ENCODE data around the gene RBM5.
A peak's percentile ranks its signal among the peaks of the same experiment; 100 is the strongest.

RBM5 gene

DNA sequence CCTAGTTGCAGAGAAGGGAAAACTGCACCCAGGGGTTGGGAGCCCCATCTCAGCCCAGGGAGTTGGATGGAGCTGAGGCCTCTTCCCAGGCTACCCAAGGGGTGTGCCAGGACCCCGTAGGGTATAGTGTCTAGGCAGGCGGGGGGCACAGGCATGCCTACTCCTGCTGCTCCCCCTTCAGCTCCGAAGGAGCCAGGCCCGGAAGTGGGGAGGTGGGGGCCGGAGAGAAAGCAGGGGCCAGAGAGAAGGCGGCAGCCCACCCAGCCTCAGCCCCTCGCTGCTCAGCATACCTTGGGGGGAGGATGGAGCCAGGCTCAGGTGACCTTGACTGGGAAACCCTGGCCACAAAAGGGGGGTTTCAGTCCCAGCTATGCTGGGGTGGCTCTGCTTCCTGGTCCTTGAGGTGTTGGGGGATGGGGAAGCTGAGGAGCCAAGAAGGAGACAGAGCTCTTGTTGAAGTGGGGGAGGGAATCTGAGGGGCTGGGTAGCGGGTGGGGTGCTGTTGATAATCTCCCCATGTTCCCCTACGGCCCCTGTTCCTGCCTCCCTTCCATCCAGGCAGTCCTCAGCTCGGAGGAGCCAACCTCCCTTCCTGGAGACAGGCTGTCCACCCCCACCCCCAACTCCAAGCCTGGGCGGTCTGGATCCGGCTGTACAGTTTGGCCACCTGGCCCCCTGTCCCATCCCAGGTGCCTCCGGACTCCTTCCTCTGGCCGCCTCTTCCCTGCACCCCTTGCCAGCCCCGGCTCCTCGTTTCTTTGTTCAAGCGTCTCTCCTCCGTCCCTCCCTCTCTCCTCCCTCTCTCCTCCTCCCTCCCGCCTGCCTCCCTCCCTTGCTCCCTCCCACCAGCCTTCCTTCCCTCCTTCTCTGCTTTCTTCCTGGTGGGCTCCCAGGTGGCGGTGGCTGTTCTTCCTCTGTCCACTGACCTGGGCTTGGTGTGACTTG, 68.1 kb downstream of the RBM5 start:
- H3K36me3 Mint-ChIP-seq (ENCODE audit: low read depth), result peaks cover 2% of the 10 kb centered on the region
- H3K4me1 Mint-ChIP-seq (ENCODE audit: low read depth), result peaks cover 8% of the 10 kb centered on the region

DNA sequence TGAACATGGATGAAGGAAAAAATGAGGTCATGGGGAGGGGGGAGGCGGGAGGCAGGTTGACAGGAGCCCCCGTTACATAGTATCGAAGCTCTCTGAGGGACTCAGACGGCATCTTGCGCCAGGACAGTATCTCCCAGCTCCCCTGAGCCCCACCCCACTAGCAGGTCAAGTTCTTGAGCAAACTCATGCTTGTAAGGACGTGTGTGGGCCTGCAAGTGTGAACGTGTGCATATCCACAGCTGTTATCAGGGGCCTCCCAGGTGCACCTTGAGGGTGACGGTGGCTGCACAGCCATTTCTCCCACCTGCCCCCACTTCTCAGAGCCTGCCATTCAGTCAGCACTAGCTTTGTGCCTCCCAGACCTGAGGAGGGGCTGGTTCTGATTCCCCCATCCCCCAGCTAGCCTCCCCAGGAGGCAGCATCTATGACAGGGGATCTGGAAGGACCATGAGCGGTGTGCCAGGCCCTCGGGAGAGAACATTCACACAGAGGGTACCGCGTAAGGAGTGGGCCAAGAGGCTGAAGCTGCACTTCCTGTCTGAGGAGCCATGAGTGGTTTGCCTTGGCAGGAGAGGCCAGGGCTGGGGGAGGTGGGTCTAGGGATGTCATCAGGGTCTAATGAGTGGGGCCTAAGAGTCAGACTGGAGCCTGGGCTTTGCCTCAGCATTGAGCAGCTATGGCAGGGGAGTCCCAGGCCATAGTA, 69.3 kb downstream of the RBM5 start:
- H3K27me3 Mint-ChIP-seq (ENCODE audit: low read depth), result peaks cover 41% of the 10 kb centered on the region
- H3K4me3 Mint-ChIP-seq, result no peak overlapping the region

More for the DNA sequence above, 68.1 kb downstream of the RBM5 start:
- H3K27ac Mint-ChIP-seq, result no peak overlapping the region
- H3K9me3 Mint-ChIP-seq, result no peaks in the 10 kb centered on the region
- H3K4me3 Mint-ChIP-seq, result peak overlapping the region; percentile 17
- peaks cover 47% of the 10 kb centered on the region for H3K27me3 Mint-ChIP-seq (ENCODE audit: low read depth)

DNA sequence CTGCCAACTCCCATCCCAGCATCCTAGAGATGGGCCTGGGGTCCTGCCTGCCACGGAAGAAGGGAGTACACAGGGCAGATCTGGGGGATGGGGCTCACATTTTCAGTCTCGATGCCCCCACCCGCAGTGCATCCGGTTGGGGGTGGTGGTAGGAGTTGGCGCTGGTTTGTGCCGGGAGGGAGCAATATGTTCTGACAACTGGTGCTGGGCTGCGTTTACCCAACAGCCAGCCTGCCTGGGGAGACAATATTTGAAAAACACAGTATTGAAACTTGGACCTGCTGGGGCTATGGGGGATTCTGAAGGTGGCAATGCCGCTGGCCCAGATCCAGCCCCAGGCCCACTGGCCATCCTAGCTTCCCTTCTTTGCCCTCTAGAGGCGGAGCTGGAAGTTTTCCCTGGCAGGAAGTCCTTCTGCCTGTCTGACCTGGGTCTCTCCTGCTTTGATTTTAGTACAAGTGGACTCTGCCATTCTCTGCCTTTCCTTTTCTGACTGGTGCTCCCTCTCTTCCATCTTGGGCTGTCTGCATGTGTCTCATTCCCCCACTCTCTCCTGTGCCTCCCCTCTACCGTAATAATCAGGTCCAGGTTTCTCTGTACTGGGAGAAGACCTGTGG, 69.9 kb downstream of the RBM5 start:
- no peak overlapping the region for H3K27ac Mint-ChIP-seq
- peaks cover 34% of the 10 kb centered on the region for H3K27me3 Mint-ChIP-seq (ENCODE audit: low read depth)
- no peak overlapping the region for H3K4me3 Mint-ChIP-seq
- peaks cover 2% of the 10 kb centered on the region for H3K36me3 Mint-ChIP-seq (ENCODE audit: low read depth)
- no peaks in the 10 kb centered on the region for H3K9me3 Mint-ChIP-seq
- H3K4me1 Mint-ChIP-seq (ENCODE audit: low read depth), result peaks cover 8% of the 10 kb centered on the region

More for the DNA sequence above, 69.3 kb downstream of the RBM5 start:
- Mint-ChIP-seq H3K9me3 (no peaks in the 10 kb centered on the region), H3K4me1 (ENCODE audit: low read depth) (peaks cover 8% of the 10 kb centered on the region), H3K27ac (no peak overlapping the region), H3K36me3 (ENCODE audit: low read depth) (peaks cover 2% of the 10 kb centered on the region)

DNA sequence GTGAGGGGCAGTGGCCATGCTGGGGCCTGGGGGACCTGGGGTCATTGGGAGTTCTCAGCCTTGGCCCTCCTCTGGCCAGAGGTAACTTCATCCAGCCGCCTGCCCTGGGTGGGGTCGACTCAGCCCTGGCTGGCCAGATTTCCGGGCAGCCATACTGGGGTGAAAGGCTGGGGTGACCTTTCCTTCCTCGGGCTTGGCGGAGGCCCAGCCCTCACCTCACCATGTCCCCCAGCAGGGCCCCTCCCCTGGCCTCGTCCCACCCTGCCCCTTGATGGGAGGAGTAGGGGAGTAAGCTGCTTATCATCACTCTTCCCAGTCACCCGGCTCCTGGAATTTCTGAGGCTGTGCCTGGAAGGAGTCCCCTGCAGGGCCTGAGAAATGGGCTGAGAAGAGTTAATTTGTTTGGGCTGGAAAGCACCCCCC, 71.9 kb downstream of the RBM5 start:
- H3K27ac Mint-ChIP-seq, result no peak overlapping the region
- peaks cover 31% of the 10 kb centered on the region for H3K27me3 Mint-ChIP-seq (ENCODE audit: low read depth)
- no peak overlapping the region for H3K4me3 Mint-ChIP-seq
- no peaks in the 10 kb centered on the region for H3K9me3 Mint-ChIP-seq
- H3K36me3 Mint-ChIP-seq (ENCODE audit: low read depth), result no peaks in the 10 kb centered on the region
- H3K4me1 Mint-ChIP-seq (ENCODE audit: low read depth), result peaks cover 3% of the 10 kb centered on the region

DNA sequence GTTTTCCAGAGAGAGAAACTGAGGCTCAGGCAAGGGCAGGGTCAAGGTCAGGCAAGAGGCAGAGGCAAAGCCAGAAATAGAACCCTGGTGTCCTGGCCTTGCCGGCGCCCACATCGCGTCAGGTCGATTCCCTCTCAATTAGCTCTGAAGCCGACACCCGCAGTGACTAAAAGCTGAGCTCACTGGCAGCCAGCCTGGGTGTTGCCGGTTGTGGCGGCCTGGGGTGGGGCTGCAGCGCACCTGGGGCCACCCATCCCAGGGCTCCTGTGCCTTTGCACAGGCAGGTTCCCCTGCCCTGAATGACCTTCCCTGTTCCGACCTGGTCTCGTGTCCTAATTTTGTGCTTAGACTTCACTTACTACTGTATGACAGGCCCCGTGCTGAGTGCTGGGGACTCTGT, 72.6 kb downstream of the RBM5 start:
- Mint-ChIP-seq H3K4me1 (ENCODE audit: low read depth) (no peaks in the 10 kb centered on the region), H3K36me3 (ENCODE audit: low read depth) (no peaks in the 10 kb centered on the region), H3K27ac (no peak overlapping the region), H3K27me3 (ENCODE audit: low read depth) (peaks cover 24% of the 10 kb centered on the region), H3K4me3 (no peak overlapping the region), H3K9me3 (no peaks in the 10 kb centered on the region)

DNA sequence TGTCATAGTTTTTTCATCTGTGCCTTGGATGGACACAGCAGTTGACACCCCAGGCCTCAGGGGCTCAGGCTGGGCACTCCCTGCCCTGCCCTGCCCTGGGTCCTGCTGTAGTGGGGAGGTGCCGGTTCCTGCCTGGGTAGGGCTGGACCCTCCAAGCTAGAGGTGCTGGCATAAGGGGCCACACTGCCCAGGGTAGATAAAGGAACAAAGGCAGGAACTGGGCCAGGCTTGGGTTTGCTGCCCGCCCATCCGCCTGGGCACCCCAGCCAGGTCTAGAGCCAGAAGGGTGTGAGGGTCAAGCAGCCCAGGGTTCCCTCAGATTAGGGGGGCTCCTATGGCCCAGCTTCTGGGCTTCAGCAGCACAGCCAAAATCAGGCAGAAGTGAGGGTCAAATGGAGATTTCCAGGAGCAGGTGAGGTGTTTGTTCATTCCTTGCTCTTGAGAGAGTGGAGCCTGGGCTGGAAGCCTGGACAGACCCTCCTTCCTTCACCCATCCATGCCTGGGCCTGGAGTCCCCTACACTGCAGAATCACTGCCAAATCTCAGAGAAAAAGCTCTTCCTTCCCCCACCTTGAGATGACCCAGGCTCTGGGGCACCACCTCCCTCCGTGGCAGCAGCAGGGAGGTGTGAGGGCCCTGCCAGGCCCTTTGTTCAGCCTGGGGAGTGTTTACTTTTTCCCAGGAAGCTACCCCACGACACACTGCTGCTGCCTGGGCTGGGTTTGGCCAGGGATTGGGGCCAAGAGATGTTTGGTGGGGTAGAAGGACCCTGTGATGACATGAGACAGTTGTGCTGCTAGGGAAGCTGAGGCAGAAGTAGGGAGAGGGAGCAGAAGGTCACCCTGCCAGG, 73.5 kb downstream of the RBM5 start:
- Mint-ChIP-seq H3K4me1 (ENCODE audit: low read depth) (no peaks in the 10 kb centered on the region), H3K27ac (no peak overlapping the region), H3K4me3 (no peak overlapping the region), H3K9me3 (no peaks in the 10 kb centered on the region), H3K36me3 (ENCODE audit: low read depth) (no peaks in the 10 kb centered on the region), H3K27me3 (ENCODE audit: low read depth) (peaks cover 17% of the 10 kb centered on the region)

DNA sequence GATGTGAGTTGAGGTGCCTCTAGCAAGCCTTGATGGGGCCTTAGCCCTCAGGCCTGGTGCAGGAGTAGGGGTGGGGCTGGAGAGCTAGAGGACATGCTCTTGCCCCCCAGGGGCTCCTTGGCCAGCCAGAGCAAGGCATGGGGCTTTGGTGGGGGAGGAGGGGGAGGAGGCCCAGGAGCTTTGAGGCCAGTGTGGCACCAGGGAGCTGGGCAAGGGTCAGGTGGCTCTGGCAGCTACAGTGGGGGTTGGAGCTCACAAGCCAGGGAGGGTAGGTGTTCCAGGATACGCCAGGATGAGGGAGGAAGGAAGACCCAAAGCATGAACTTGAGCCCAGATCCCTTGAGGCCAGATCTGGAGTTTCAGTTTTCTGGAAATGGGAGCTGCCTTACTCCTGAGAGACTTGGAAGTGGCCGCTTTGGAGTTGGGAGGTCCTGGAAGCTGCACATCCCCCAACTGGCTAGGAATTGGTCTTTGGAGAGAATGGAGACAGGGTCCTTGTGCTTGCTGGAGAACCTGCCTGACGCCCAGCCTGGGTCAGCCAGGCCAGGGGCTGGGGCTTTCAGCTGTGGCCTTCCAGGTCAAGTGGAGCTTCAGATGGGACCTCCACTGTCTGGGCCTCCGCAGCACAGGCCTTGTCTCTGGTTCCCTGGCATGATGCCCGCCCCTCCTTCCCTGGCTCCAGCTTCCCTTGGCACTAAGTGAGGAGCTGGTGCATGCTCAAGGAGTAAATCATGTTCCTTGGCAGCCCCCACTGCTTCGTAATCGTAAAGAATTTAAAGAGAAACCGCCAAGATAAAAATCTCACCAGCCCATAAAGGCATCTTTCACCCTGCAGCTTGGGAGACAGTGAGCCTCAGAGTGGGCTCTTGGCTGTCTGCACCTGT, 75.1 kb downstream of the RBM5 start:
- H3K36me3 Mint-ChIP-seq (ENCODE audit: low read depth), result no peaks in the 10 kb centered on the region
- H3K4me1 Mint-ChIP-seq (ENCODE audit: low read depth), result no peaks in the 10 kb centered on the region
- no peak overlapping the region for H3K27ac Mint-ChIP-seq
- peaks cover 5% of the 10 kb centered on the region for H3K27me3 Mint-ChIP-seq (ENCODE audit: low read depth)
- no peaks in the 10 kb centered on the region for H3K9me3 Mint-ChIP-seq
- H3K4me3 Mint-ChIP-seq, result no peak overlapping the region

DNA sequence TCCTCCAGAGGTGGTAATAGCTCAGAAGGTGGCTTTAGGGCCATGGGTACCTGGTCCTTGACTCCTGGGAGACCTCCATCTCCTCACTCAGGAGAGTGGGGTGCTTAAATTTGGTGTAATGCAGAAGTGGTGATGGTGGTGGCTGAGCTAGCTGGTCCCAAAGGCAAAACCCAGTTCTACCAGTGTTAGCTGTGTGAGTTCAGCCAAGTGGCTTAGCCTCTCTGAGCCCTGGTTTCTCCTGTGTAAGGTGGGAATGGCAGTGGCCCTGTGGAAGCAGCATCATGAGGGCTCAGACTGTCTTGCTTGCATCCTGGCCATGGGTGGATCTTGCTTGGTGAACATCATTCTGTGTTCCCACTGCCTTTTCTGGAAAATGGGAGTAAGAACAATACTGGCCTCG, 75.8 kb downstream of the RBM5 start:
- no peaks in the 10 kb centered on the region for H3K4me1 Mint-ChIP-seq (ENCODE audit: low read depth)
- no peaks in the 10 kb centered on the region for H3K36me3 Mint-ChIP-seq (ENCODE audit: low read depth)

DNA sequence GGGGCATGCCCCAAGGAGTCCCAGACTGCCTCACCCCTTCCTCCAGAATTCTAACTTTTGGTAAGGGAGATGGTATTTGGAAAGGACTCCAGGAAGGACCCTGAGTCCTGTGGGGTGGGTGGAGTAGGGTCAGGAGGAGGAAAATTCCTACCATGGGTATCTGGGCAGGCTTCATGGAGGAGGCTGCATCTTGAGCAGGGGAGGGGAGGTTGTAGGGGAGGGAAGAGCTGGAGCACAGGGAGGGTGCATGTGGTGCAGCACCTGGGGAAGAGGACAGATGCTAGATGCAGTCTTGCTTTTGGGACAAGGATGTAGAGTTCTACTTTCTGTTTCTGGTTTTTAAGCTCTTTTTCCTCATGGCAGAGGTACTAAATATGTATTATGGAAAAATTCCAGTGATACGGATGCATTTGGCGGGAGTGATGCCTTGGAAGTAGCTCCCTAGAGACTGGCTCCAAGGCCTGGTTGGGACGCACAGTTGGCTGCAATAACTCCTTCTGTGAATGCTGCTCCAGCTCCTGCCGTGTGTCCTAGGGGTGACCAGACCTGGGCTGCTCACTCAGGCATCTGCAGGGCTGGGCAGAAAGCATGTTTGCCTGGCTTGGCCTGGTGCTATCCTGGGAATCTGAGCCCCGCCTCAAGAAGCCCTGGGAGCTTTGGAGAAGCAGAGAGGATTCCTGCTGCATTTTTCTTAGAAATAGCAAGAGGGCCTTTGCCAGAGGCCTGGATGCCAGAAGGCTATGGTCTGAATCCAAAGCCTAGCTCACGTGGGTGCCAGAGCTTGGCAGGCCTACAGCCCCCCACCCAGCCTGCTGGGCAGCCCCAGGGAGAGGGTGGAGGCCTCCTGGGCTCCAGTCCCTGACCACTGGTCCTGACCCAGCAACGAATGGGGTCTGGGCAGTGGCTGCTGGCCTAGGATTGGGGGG, 76.5 kb downstream of the RBM5 start:
- Mint-ChIP-seq H3K4me3 (no peak overlapping the region), H3K36me3 (ENCODE audit: low read depth) (no peaks in the 10 kb centered on the region), H3K27ac (no peak overlapping the region), H3K4me1 (ENCODE audit: low read depth) (no peaks in the 10 kb centered on the region), H3K9me3 (no peaks in the 10 kb centered on the region), H3K27me3 (ENCODE audit: low read depth) (peaks cover 5% of the 10 kb centered on the region)

More for the DNA sequence above, 75.8 kb downstream of the RBM5 start:
- Mint-ChIP-seq H3K27me3 (ENCODE audit: low read depth) (peaks cover 5% of the 10 kb centered on the region), H3K4me3 (no peak overlapping the region), H3K9me3 (no peaks in the 10 kb centered on the region), H3K27ac (no peak overlapping the region)

DNA sequence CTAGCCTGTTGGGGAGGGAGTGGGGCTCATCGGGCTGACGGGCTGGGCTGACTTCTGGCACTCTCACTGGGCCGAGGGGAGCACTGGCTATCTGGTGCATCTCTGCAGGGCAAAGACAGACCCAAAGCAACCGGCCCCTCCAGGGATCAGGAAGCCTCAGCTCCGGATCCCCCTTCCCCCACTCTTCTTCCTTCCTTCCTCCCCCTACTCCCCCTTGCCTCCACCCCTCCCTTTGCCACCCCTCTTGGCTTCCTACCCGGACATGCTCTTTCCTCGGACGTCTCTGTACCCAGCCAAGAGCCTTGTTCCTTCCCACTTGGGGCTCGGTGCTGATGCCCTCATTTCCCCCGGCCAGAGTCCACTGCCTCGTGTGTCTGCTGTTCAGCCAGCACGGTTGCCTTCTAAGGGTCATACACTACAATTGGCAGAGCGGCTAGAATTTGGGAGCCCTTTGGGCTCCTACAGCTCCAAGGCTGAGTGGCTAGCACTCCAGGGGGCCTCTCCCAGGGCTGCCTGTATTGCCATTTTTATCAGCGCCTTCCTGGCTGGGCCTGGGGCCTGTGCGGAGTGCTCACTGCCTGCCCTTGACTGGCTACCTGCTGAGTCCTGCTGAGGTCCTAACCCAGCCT, 77.3 kb downstream of the RBM5 start:
- Mint-ChIP-seq H3K4me3 (no peak overlapping the region), H3K27me3 (ENCODE audit: low read depth) (peaks cover 5% of the 10 kb centered on the region), H3K36me3 (ENCODE audit: low read depth) (no peaks in the 10 kb centered on the region), H3K9me3 (no peaks in the 10 kb centered on the region), H3K27ac (no peak overlapping the region), H3K4me1 (ENCODE audit: low read depth) (no peaks in the 10 kb centered on the region)

DNA sequence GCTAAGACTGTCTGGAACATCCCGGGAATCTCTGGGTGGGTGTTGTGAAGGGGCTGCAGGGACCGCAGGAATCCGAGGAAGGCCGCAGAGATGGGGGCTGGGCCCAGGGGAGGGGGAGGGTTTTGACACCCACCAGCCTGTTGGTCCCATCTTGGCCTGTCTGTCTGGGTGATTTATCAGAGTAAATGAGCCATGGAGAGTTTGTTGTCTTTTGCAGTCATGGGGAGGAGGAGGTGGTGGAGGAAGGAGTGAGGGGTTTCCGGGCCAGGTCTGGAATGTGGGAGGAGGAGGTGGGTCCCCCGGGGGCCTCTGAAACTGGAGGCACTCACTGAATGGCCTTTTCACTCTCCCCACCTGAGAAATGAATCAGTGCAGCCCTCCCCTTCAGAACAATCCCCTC, 77.9 kb downstream of the RBM5 start:
- Mint-ChIP-seq H3K36me3 (ENCODE audit: low read depth) (no peaks in the 10 kb centered on the region), H3K27ac (no peak overlapping the region), H3K27me3 (ENCODE audit: low read depth) (peaks cover 5% of the 10 kb centered on the region), H3K9me3 (no peaks in the 10 kb centered on the region), H3K4me3 (no peak overlapping the region), H3K4me1 (ENCODE audit: low read depth) (no peaks in the 10 kb centered on the region)

DNA sequence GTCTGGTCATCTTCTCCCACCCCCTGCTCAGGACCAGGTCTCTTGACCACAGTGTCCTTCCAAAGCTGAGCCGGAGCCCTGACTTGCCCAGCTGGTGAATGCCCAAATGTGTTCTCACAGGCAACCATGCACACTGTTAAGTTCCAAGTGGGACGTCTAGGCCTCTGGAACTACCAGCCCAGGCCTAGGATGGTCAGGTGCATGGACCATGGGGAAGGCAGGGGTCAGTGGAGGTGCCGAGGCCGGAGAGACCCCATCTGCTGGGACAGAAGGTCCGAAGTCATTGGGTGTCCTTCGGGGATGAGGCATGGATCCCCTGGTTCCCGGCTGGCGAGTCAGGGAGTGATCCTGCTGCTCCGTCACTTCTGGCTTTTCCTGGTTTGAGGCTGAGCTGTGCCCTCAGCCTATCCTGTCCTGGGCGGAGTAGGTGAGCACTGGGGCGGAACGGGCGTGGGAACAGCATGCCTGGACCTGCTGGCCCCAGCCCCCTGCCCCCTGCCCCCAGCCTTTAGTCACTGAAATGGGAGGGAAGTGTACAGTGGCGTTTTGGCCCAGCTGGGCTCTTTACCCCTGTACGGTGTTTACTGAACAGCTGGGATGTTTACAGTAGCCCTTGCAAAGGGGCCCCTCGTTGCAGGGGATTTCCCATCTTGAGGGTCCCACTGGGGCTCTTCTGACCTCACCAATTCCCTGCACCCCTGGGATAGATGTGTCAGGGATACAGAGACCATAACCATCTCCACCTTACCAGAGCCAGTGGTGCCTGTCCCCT, 78.5 kb downstream of the RBM5 start:
- Mint-ChIP-seq H3K4me3 (no peak overlapping the region), H3K9me3 (no peaks in the 10 kb centered on the region), H3K4me1 (ENCODE audit: low read depth) (no peaks in the 10 kb centered on the region), H3K27me3 (ENCODE audit: low read depth) (peaks cover 5% of the 10 kb centered on the region), H3K27ac (no peak overlapping the region), H3K36me3 (ENCODE audit: low read depth) (no peaks in the 10 kb centered on the region)
